Stimulated activated CD8-positive, alpha-beta memory T cell treated with anti-CD3 and anti-CD28 coated beads, Interleukin-4, amount 100 ng/mL, for 1 hour (primary cell): Measurements from ENCODE around the gene SBNO2.

Experiments used
- DNase-seq, 2 donors: peaks; one replicate each; pipeline ENCODE4 v3.0.0-alpha.2; 2020; ENCODE audit warnings: low read depth in 2 of 2, low spot score in 1 of 2

SBNO2 gene

DNA sequence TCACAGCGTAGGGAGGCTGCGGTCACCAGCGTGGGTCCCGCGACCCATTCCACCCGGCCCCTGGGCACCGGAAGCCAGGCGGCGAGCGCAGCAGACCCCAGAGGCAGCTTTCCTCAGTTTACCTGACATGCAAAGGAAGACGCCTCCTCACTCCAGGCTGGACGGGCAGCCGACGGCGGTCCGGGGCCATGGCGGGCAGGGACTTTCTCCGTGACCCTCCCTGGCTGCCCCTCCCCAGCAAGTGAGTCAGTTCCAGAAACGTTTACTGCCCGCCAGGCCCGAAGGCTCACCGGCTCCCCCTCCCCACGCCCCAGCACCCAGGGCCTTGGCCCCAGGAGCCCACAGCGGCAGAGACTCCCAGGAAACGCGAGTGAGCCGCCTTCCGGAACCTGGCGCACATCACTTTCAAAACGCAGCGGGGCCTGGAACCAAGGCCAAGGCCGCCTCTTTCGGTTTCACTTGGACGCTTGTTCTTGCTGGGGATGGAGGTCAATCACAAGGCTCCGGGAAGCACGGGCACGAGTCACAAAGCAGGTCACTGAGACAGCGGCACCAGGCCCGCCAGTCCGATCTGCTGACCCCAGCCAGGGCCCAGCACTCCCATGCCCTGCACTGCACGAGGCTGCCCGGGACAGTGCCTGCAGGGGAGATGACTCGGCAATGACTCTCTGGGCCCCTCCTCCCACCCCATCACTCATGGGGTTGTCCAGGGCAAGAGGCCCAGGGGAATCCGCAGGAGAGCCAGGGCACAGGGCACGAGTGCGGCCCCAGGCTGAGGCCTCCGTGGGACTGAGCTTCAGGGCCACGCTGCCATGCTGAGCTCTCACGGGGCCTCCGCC, 5.3 kb downstream of the SBNO2 start:
- DNase-seq, result no peak

GRCh38 chr19:1167687-1168571, 6.1 kb downstream of the SBNO2 start:
- no peak for DNase-seq

GRCh38 chr19:1166872-1167573, 7.0 kb downstream of the SBNO2 start:
- DNase-seq, result no peak

GRCh38 chr19:1164684-1165531, 9.2 kb downstream of the SBNO2 start:
- DNase-seq, result no peak

GRCh38 chr19:1163934-1164683, 10.0 kb downstream of the SBNO2 start:
- no peak for DNase-seq

DNA sequence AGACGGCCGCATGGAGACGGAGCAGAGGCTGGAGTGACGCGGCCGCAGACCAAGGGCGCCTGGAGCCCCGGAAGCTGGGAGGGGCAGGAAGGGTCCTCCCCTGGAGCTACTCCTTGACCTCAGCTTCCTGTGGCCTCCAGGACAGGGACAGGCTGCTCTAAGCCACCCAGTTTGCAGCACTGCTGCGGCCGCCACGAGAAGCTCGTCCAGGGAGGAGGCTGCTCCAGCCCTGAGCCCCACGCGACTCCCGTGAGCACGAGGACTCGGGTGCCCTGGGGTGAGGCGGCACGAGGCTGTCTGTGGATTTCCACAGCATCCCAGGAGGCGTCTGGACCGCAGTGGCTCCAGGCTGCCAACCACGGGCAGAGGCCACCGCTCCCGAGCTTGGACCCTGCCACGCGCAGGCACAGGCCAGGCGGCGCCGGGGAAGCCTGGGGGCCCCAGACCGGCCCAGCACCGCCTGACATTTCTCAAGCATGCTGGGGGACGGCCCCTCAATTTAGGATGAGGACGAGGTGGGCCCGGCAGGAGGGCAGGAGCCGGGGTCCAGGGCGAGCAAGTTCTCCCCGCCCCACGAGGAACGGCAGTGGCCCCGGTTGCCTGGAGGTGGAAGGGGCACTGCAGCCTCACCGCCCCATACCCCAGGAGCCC, 10.7 kb downstream of the SBNO2 start:
- DNase-seq, result no peak

GRCh38 chr19:1162404-1163282, 11.4 kb downstream of the SBNO2 start:
- no peak for DNase-seq

- no peak for DNase-seq
Measured at GRCh38 chr19:1161716-1162115, 12.4 kb downstream of the SBNO2 start.

GRCh38 chr19:1159864-1160595, 14.0 kb downstream of the SBNO2 start:
- no peak for DNase-seq

GRCh38 chr19:1158885-1159448, 15.1 kb downstream of the SBNO2 start:
- no peak for DNase-seq

- no peak for DNase-seq
Measured at GRCh38 chr19:1157931-1158884, 15.9 kb downstream of the SBNO2 start.

DNA sequence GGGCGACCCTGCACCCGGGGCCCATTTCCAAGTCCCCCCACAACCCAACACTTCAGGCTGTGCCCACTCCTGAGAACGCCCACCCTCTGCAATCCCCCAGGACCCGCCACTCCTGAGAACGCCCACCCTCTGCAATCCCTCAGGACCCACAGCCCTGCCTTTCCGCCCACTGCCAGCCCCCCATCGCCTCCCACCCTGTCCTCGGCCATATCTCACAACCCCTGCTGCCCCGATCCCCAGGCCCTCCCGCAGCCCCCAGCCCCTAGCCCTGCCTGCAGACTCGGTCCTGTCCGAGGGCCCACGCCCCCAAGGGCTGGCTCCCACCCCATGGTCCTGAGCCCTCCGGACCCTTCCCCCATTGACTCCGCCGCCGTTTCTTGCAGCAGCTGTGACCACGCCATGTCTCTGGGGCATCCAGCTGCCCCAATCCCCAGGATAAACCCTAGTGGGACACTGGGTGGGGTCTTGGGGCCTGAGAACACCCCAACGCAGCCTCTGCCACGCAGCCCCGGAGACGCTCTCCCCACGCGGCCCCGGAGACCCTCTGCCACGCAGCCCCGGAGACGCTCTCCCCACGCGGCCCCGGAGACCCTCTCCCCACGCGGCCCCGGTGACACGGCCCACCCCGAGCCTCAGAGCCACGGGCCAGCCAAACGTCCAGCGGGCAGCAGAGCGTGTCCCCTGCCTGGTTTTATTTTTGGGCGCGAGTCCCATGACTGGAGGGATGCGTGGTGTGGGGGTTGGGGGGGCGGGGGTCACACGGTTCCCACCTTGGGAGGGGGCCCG, 17.0 kb downstream of the SBNO2 start:
- no peak for DNase-seq

GRCh38 chr19:1156305-1156801, 17.7 kb downstream of the SBNO2 start:
- DNase-seq, result no peak

GRCh38 chr19:1155352-1156304, 18.4 kb downstream of the SBNO2 start:
- no peak for DNase-seq
